ENCODE data around the gene ZDHHC8. TPM values are rescaled to one million over a fixed set of nuclear protein-coding genes. Genes with fewer than 3 reads are reported as not detected.

Gene ZDHHC8
- total RNA-seq, 4 donors from 2014 or later, result 26.0 to 64.2 (median 34.9) TPM

- Histone ChIP-seq H3K4me3 (no peak overlapping the region), H3K4me1 (peaks cover 3% of the 10 kb centered on the region), H3K27me3 (no peaks in the 10 kb centered on the region), H3K9me3 (peaks cover 4% of the 10 kb centered on the region), H3K27ac (no peak overlapping the region), H3K36me3 (peaks cover 76% of the 10 kb centered on the region)
- WGBS, result 99% methylated on average over 5 of the region's 6 CpGs
- no peak for TF ChIP-seq EP300 (IDR thresholded peaks at IDR 0.05)
- TF ChIP-seq POLR2A (IDR thresholded peaks at IDR 0.05), result no peak
- no peak for DNase-seq (ENCODE audit: low spot score in 2 of 2)
These were observed 32.4 kb upstream of the ZDHHC8 start for GRCh38 chr22:20099099-20099711.

GRCh38 chr22:20101638-20102037 lies 30.0 kb upstream of the ZDHHC8 start:
- Histone ChIP-seq H3K4me1 (peaks cover 3% of the 10 kb centered on the region), H3K9me3 (peaks cover 3% of the 10 kb centered on the region), H3K27ac (no peak overlapping the region), H3K4me3 (no peak overlapping the region), H3K36me3 (peaks cover 75% of the 10 kb centered on the region), H3K27me3 (no peaks in the 10 kb centered on the region)
- 82% methylated on average over 8 of the region's 8 CpGs for WGBS
- no peak for DNase-seq (ENCODE audit: low spot score in 2 of 2)
- no peak for TF ChIP-seq POLR2A (IDR thresholded peaks at IDR 0.05)
- no peak for TF ChIP-seq POLR2AphosphoS5 (IDR thresholded peaks at IDR 0.05)
- no peak for TF ChIP-seq CTCF (IDR thresholded peaks at IDR 0.05)
- no peak for TF ChIP-seq EP300 (IDR thresholded peaks at IDR 0.05)

- DNase-seq (ENCODE audit: low spot score in 2 of 2), result no peak
- TF ChIP-seq CTCF (IDR thresholded peaks at IDR 0.05) (no peak), EP300 (IDR thresholded peaks at IDR 0.05) (no peak), POLR2AphosphoS5 (IDR thresholded peaks at IDR 0.05) (no peak), POLR2A (IDR thresholded peaks at IDR 0.05) (no peak)
- Histone ChIP-seq H3K4me1 (peaks cover 3% of the 10 kb centered on the region), H3K4me3 (no peak overlapping the region), H3K36me3 (peaks cover 75% of the 10 kb centered on the region), H3K9me3 (no peaks in the 10 kb centered on the region), H3K27me3 (no peaks in the 10 kb centered on the region), H3K27ac (no peak overlapping the region)
- WGBS, result 91% methylated on average over 12 of the region's 12 CpGs
These were observed 29.3 kb upstream of the ZDHHC8 start for GRCh38 chr22:20102203-20102780.

- DNase-seq (ENCODE audit: low spot score in 2 of 2), result no peak
- Histone ChIP-seq H3K9me3 (no peaks in the 10 kb centered on the region), H3K36me3 (peaks cover 76% of the 10 kb centered on the region), H3K27me3 (no peaks in the 10 kb centered on the region), H3K27ac (no peak overlapping the region), H3K4me1 (no peaks in the 10 kb centered on the region), H3K4me3 (no peak overlapping the region)
- WGBS, result 97% methylated on average over 7 of the region's 7 CpGs
- TF ChIP-seq POLR2A (IDR thresholded peaks at IDR 0.05), result no peak
- TF ChIP-seq CTCF (IDR thresholded peaks at IDR 0.05), result no peak
- no peak for TF ChIP-seq EP300 (IDR thresholded peaks at IDR 0.05)
- no peak for TF ChIP-seq POLR2AphosphoS5 (IDR thresholded peaks at IDR 0.05)
These were observed 26.0 kb upstream of the ZDHHC8 start for GRCh38 chr22:20105456-20106204.

- no peaks in the 10 kb centered on the region for H3K27me3 ChIP-seq
- H3K27ac ChIP-seq, result no peak overlapping the region
- TF ChIP-seq CTCF (IDR thresholded peaks at IDR 0.05) (no peak), POLR2A (IDR thresholded peaks at IDR 0.05) (no peak), EP300 (IDR thresholded peaks at IDR 0.05) (no peak), POLR2AphosphoS5 (IDR thresholded peaks at IDR 0.05) (no peak)
- H3K4me3 ChIP-seq, result no peak overlapping the region
- no peaks in the 10 kb centered on the region for H3K4me1 ChIP-seq
- H3K9me3 ChIP-seq, result no peaks in the 10 kb centered on the region
- WGBS, result 72% methylated on average over 10 of the region's 20 CpGs
- no peak for DNase-seq (ENCODE audit: low spot score in 2 of 2)
- peaks cover 81% of the 10 kb centered on the region for H3K36me3 ChIP-seq
These were observed 25.3 kb upstream of the ZDHHC8 start for GRCh38 chr22:20106205-20106848.
